GM21528 (cell line): ENCODE data around the gene GPC3.

Experiments used
- ATAC-seq: cut with Tn5 transposase; IDR thresholded peaks from one replicate; pipeline ENCODE4 v1.9.1; 2021; ENCODE audit warnings: mild to moderate bottlenecking, moderate library complexity; ENCODE audit not compliant: unreplicated experiment, low FRiP score

GPC3 gene

GRCh38 chrX:133587071-133587470 is 398.3 kb downstream of the GPC3 start:
- ATAC-seq, result no peak

GRCh38 chrX:133586443-133586842 is 399.0 kb downstream of the GPC3 start:
- ATAC-seq, result no peak

DNA sequence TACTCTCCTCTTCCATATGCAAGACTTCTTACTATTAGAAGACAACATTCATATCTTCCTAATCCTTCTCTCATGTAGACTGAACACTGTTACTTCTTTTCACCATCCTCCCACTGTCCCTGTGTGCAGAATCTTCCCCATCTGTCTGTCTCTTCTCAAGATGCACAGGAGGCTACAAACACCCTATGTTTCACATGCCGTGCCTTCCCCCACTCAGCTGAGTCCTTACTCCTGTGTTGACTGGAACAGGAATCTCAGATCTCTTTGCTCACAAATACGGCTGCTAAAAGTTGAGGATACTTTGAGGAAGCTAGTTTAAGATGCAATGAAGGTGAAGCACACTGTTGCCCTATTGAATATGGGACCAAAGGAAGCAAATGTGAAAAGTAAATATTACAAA is 401.6 kb downstream of the GPC3 start:
- ATAC-seq, result no peak

DNA sequence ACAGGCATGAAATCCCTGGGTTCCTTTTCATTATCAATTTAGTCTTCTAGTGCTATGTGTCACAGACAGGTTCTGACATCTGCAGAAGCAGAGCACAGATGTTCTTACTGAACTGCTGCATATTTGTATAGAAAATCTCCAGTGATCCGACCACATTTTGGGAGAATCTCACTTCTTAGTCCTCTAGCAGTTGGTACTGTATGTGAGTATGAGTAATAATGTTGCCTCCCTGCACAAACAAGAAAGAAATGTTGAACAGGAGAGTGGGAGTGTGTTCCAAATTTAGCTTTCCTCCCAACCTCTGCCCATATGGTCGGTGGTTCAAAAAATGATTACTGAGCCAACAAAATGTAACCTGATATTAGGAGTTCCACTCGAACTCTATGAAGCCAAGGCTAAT is 404.8 kb downstream of the GPC3 start:
- ATAC-seq, result no peak

DNA sequence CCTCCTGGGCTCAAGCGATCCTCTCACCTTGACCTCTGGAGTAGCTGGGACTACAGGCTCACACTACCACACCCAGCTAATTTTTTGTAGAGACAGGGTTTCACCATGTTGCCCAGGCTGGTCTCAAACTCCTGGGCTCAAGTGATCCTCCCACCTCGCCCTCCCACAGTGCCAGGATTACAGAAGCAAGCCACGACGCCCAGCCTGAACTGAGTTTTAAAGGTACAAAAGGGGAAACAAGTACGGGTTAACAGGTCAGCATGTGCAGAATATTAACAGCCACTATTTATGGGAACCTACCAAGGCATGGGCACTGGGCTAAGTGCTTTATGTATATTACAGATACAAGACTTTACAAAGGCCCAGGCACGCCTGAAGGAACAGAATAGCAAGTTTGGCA is 405.8 kb downstream of the GPC3 start:
- no peak for ATAC-seq

DNA sequence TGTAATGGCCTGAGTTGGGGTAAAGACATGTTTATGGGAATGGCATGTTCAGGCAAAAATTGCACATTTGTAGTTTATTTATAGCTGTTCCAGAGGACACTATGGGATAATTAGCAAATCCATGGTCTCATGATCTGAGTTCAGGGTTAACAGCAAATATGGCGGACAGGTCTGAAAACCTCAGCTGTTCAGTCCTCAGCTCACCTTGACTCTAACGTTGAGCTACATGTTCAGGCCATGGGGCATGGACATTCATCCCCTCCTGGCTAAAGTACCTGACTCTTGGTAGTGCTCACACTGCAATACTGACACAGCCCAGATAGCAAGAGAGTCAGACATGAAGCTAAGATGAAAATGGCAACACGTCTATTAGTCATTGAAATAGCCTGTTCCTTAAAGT is 408.5 kb downstream of the GPC3 start:
- no peak for ATAC-seq

GRCh38 chrX:133575501-133576136 is 409.8 kb downstream of the GPC3 start:
- ATAC-seq, result no peak

- ATAC-seq, result no peak
These were observed 410.7 kb downstream of the GPC3 start for GRCh38 chrX:133574716-133575115.

DNA sequence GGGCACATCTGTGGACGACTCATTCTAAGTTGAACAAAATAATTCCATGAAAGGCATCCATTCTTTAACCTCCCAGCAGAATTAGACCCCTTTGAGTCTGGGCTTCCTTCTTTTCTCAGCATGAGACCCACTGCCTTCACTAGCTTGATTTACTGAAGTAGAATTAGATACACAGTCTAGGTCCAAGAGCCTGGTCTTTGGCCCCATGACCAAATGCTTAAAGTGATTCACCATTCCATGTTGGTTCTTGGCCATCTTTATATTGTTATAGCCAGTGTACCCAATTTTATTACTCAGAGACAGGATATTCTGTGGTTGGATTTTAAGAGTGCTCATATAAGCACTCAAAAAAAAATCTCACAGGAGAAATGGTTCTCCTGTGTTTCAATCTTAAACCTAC is 414.8 kb downstream of the GPC3 start:
- ATAC-seq, result no peak

GRCh38 chrX:133569217-133569616 is 416.2 kb downstream of the GPC3 start:
- ATAC-seq, result no peak

GRCh38 chrX:133568109-133568508 is 417.3 kb downstream of the GPC3 start:
- no peak for ATAC-seq

DNA sequence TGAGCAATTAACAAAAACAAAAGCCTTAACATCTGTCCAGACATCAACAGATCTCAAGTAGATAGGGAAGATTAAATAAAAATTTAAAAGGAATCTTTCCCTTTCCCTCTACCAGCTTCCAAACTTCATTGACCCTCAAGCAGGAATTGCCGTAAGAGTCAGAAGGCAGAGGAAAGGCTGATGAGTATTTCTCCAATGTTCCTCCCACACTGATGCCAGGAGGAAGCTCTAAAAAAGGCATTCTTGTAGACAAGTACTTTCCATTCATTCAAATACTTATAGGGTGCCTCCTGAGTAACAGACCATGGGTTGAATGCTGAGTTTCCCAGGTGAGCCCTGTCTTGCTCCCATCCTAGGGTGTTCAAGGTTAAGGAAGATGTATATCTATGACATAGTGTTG is 418.5 kb downstream of the GPC3 start:
- no peak for ATAC-seq

DNA sequence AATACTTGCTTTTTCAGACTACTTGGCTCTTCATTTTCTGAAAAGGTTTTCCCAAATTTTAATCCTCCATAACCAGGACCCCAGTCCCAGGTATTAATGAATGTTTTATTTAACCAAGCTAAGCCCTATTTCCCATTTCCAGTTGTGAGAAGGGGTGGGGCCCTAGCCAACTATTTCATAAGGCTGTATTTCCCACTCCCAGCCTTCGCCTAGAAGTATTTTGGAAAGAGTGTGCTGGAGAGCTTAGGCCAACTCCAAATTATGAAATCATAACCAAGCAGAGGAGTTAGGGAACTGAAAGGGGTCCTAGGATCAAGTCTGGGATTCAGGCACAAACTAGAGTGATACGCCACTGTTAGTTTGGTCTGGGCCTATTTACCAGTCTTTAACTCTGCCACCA is 421.7 kb downstream of the GPC3 start:
- no peak for ATAC-seq

GRCh38 chrX:133561251-133561650 is 424.1 kb downstream of the GPC3 start:
- no peak for ATAC-seq

DNA sequence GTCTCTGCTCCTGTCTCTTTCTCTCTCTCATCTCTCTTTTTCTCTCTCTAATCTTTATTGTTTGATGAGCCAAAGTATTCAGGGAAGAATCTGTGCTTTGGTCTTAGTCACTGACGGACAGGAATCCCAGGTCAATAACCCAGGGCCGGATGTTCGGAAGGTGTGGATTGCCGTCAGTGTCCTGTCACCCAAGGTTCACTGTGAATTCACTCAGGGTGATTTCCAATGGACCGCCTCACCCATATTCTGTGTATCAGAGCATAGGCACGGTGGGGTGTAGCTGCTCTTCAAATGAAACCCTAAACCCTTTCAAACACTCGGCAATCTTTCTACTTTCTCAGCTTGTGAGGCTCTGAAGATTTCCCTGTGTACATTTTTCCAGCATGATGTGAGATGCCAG is 425.5 kb downstream of the GPC3 start:
- no peak for ATAC-seq

DNA sequence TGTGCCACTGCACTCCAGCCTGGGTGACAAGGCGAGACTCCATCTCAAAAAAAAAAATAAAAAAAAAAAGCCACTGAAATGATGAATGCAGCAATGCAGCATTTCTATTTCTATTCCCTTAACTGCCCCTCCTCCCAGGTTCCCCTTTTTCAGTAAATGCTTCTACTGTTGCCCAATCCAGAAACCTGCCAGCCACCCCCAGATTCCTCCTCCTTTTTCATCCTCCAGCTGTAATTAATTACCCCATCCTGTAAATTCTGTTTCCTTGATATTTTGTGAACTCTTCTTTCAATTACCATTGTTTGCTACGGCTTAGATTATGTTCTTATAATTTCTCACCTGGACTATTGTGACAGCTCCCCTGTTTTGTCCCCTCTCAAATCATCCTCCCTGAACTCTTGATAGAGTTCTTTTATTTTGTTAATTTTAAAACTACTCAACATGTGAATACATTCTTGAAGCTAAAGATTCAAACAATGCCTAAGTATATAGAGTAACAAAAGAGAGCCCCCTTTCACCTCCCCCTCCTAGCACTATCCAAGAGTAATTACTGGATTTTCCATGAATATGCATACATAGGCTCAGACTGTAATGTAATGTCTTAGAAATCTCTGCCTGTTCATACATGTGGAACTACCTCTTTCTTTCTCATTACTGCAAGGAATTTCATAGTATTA is 429.5 kb downstream of the GPC3 start:
- no peak for ATAC-seq

- ATAC-seq, result no peak
These were observed 434.5 kb downstream of the GPC3 start for GRCh38 chrX:133550665-133551485.

GRCh38 chrX:133549295-133549933 is 436.0 kb downstream of the GPC3 start:
- no peak for ATAC-seq

- no peak for ATAC-seq
These were observed 439.0 kb downstream of the GPC3 start for GRCh38 chrX:133546441-133546840.

GRCh38 chrX:133544778-133545177 is 440.6 kb downstream of the GPC3 start:
- no peak for ATAC-seq

DNA sequence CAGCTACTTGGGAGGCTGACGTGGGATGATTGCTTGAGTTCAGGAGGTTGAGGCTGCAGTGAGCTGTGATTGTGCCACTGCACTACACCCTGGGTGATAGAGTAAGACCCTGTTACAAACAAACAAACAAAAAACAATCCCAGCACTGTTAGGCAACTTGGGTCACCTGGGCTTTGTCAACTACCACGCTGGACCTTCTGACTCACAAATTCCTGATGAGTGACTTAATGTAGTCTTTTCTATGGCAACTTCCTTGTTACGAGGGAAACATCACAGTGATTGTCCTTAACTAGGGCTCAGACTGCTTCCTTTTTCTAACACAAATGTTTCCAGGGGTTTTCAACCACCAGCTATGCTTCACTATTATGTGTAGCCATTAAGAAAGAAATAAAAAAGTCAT is 441.3 kb downstream of the GPC3 start:
- no peak for ATAC-seq
